Thoracic aorta endothelial cell (primary cell): ENCODE data around the gene HDAC11. TPM values are rescaled to one million over a fixed set of nuclear protein-coding genes. Genes with fewer than 3 reads are reported as not detected.

Experiments
- small RNA-seq: library from RNA; depleted of rRNA; stranded (forward); fragments of <200 nt; gene quantifications from one replicate; pipeline ENCODE3, GENCODE V24; 2012
- total RNA-seq: library from RNA; depleted of rRNA; stranded (reverse); fragments of >200 nt; gene quantifications from 2 replicates; pipeline ENCODE4 v1.2.3, GENCODE V29; 2012

The HDAC11 gene
- 4.1 and 6.4 TPM in 2 replicates for total RNA-seq

GRCh38 chr3:13479582-13480339, at the start of gene HDAC11:
TSS of gene HDAC11 (plus strand) at chr3:13480306. CDS start at chr3:13480348, 42 bp downstream.

GRCh38 chr3:13548696-13549622, 68.9 kb downstream of the HDAC11 start, which contains the start of gene FBLN2:
TSS of gene FBLN2 (plus strand) at chr3:13549125. CDS start at chr3:13570356, 21,231 bp downstream.

Small RNA genes lying within 50 kb of the gene (small RNA-seq; reads per million reads assigned to genes)
- not detected for gene AC027124.2

Other genes with a start within 250 kb of the HDAC11 start
- 0.53 and 17.7 TPM in 2 replicates for gene NUP210, start 60.0 kb upstream of the HDAC11 start, total RNA-seq
- 0.22 and 0.40 TPM in 2 replicates for gene FBLN2, start 68.8 kb downstream of the HDAC11 start, total RNA-seq